GM21717 (cell line): ENCODE results near the gene ADIRF.
"Not testable (repeated sequence)": the region's sequence is repeated elsewhere in the genome, so short reads cannot be mapped to it uniquely, and the experiment has no call there.

Experiments
- ATAC-seq: cut with Tn5 transposase; IDR thresholded peaks from one replicate; pipeline ENCODE4 v1.9.1; 2021; ENCODE audit warnings: mild to moderate bottlenecking, moderate library complexity; ENCODE audit not compliant: unreplicated experiment

The ADIRF gene

DNA sequence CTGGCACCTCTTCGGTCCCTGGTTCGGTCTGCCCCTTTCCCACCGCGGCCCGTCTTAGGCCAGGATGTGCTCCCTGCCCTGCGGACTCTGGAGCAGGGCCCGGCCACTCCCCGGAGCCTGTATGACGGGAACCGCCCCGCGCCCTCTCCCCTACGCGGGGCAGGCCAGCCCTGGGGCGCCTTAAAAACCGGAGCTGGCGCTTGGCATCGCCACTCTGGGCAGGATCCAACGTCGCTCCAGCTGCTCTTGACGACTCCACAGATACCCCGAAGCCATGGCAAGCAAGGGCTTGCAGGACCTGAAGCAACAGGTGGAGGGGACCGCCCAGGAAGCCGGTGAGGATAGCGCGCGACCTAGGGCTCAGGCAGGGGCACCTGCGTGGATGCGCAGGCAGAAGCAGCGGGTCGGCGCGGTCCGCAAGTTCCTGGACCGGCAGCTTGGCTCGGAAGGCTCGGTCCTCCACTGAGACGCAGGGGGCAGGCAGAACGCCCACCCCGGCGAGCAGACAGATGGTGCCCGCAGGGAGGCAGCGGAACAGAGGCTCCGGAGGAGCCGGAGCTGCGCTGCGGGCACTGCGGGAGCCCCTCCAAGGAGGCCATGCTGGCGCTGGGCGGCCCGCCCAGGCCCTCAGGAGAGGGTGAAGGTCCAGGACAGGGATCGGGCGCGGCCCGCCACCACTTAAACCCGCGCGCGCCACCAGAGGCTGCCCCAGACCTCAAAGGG lies at the start of gene ADIRF:
Gene ADIRF (plus strand): TSS at position 212 of the 723 bp plus-strand sequence. CDS start 63 bp downstream, at position 275.
- ATAC-seq, result no peak

DNA sequence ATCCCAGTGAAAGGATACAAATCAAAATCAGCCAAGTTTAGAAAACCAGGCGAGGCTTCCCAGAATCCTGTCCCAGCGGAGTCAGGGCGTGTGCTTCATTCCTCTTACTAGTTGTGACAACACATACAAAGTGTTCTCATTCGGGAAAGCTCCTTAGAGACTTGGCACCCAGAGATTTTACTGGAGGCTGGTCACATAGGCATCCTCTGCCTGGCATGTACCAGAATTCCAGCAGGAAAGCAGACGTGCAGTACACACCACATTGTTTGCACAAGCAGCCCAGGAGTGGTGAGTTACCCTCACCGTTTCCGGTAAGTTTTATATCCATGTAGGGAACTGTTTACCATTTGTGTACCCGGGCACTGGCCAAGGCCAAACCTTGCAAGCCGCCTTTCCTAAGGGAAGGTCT lies 45.7 kb upstream of the ADIRF start:
- ATAC-seq, result no peak

DNA sequence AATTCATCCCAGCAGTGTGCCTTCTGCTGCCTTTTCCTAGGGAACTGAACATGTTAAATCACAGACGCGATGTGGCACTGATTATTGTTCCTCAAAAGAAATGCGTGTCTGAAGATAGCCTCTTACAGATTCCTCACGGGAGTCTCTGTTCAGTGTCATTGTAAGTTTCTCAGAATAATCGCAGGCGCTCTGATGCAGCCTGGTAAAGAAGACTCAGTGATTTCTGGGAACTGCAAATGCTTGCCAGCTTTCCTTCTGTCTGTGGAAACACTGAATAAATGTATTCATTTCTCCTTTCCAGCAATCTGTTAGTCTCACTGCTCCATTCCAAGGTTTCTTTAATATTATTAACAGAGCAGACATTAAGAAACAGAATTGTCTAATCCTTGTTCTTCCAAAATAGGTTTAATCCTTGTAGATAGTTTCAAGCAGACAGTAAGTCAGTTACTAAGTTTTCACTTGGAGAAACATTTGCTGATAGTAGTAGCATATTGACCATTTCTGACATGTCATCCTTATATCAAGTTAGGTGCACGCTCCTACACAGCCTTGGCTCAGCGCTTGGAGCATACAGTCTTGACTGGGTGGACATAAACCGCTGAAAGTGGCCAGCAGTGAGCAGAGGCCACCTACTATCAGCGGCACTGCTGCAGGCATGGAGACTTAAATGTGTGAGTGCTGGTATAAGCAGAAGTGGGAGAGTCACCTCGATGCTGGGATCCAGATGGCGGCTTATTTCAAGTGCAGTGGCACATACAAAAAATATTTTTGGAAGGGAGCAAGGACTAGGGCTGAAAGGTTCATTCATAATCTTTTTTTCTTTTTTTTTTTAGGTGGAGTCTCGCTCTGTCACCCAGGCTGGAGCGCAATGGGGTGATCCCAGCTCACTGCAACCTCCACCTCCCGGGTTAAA lies 38.6 kb upstream of the ADIRF start:
- no peak for ATAC-seq

GRCh38 chr10:86931872-86932271 lies 36.4 kb upstream of the ADIRF start:
- ATAC-seq, result no peak

DNA sequence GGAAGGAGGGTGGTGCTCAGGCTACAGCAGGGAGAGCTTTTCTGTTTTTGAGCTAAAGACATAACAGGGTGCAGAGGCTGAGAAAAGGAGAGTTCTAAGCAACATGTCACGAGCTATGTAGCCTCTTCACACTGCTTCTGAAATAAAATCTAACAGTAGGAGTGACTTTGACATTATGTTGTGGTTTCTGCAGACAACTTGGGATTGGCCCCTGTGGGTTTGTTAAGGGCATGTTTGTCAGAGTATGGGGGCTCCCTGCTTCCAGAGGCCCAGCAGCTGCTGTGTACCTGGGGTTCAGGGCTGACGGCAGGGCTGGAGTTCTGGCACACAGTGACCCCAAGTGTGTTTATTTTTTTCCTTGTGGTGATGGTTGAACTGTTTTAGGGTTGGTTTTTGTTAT lies 35.6 kb upstream of the ADIRF start:
- no peak for ATAC-seq

DNA sequence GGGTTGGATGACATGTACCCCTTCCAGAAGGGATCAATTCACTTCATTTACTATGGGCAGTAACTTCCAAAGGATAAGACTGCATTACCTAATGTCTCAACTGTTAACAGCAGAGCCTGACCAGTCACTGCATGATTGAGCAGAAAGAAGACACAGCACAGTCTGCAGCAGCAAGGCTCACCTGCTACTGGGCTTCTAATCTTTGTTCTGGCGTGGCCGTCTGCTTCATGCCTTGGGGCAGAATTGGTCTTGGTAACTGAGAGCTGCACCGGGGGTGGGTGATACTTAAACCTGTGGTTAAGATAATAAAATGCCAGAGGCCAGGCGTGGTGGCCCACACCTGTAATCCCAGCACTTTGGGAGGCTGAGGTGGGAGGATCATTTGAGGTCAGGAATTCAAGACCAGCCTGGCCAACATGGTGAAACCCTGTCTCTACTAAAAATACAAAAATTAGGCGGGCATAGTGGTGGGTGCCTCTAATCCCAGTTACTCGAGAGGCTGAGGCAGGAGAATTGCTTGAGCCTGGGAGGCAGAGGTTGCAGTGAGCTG lies 34.0 kb upstream of the ADIRF start:
- not testable (repeated sequence) for ATAC-seq

DNA sequence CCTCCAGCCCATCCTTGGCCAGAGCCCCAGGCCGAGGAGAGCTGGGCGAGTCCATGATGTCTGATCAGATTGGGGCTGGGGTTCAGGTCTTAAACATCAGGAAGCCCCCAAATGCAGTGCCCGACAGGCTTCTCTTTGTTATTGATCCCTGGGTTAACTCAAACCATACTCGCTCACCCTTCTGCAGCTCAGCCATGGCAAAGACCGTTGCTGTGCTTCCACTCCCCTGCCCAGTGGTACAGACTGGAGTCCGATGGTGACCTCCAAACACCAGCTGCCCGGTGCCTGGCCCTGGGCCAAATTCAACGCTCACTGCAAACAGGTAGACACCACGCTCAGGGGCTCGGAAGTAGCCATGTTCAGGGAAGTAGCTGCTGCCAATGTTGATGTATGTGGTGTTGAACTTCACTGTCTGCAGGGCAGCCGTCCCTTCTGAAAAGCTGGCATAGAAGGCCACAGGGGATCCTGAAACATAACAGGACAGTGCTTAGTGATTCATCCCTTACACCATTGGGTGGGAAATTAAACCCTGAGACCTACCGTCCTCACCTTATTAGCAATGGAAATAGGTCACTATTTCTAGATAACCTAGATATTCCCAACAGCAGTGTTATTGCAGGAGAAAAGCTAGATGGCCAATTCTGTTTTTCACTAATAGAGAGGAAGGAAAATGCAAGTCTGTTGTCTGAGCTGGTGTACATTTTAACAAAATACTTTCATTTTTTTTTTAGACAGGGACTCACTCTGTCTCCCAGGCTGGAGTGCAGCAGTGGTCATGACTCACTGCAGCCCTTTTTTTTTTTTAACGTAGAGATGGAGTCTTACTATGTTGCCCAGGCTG lies 31.4 kb upstream of the ADIRF start:
- no peak for ATAC-seq

DNA sequence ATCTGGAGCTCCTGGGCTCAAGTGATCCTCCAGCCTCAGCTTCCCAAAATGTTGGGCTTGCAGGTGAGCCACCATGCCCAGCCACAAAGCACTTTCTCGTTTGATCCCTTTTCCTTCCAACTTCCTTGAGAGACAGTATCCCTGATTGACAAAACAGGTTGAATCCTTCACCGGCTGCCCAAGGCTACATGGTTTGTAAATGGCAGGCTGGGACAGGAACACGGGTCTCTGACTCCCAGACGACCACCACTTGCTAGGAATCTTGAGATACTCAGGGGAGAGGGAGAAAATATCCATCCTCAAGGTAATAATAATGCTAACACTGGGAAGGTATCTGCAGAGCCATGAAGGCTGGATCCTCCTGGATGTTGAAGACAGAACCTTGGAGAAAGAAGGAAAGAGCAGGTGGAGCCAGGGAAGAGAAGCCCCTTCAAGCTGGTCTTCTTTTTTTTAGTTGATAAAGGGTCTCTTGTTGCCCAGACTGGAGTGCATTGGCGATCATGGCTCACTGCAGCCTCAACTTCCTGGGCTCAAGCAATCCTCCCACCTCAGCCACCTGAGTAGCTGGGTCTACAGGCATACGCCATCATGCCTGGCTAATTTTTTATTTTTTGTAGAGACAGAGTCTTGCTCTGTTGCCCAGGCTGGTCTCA lies 30.7 kb upstream of the ADIRF start:
- ATAC-seq, result no peak

GRCh38 chr10:86938260-86938659 lies 30.0 kb upstream of the ADIRF start:
- no peak for ATAC-seq

DNA sequence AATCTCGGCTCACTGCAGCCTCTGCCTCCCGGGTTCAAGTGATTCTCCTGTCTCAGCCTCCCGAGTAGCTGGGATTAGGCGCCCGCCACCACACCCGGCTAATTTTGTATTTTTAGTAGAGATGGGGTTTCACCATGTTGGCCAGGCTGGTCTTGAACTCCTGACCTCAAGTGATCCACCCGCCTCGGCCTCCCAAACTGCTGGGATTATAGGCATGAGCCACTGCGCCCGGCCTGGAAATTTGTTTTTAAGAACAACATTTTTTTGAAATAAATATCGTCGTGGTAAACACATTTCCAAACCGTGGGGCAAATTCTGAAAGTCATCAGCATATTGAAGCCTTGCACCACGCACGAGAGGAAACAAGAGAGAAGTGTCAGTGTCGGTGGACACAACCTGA lies 28.2 kb upstream of the ADIRF start:
- ATAC-seq, result not testable (repeated sequence)

- no peak for ATAC-seq
Observed at GRCh38 chr10:86940677-86941076, 27.6 kb upstream of the ADIRF start.

GRCh38 chr10:86941426-86941825 lies 26.9 kb upstream of the ADIRF start:
- no peak for ATAC-seq

DNA sequence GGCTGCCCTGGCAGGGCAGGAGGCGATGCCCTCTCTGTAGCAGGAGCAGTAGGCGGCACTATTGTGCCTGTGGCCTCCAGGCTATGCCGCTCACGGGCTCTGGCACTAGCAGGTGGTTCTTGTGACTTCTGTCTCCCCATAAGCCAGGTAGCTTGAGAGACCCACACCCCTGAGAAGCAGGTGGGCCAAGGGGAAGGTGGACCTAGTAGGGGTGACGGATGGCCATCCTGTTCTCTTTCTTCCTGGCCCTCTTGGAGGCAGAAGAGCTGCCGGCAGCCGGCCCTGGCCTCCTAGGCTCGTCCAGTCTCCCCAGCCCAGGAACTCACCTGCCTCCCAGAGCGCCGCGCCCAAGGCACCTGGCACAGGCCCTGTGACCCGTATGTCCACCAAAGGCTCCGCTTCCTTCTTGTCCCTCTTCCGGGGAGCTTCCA lies 26.3 kb upstream of the ADIRF start:
- ATAC-seq, result no peak

DNA sequence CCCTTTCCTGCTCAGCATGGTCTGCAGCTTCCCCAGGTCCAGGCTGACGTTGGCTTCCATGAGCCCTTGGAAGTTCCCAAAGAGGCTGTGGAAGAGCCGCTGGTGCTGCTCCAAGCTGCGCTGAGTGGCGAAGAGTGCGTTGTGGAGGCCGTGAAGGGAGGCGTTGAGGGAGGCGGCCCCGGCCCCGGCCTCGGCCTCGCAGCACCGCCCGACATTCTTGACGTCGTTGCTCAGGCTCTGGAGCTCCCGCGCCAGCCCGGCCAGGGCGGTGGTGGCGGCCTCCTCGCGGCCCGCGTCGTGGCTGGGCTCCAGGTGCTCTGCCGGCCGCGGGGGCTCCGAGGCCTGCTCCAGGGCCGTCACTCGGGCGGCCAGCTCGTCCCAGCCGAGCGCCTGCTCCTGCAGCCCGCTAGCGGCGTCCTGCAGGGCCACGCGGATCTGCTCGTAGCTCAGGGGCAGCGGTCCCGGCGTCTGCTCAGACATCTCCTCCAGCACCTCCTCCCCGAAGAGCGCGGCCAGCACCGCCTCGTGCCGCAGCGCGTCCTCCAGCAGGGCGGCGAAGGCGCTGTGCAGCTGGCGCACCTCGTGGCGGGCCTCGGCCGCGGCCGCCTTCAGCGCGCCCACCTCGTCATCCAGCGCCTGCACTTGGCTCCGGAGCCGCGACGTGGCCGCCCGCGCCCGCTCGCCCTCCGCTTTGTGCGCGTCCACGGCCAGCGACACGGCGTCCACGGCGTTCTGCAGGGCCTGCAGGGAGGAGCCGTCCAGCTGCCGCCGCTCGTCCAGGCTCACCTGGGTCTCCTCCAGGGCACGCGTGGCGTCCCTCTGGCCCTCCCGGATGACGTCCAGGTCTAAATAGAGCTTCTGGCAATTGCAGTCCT lies 25.6 kb upstream of the ADIRF start:
- ATAC-seq, result no peak

- ATAC-seq, result no peak
Observed at GRCh38 chr10:86943316-86944030, 24.8 kb upstream of the ADIRF start.

DNA sequence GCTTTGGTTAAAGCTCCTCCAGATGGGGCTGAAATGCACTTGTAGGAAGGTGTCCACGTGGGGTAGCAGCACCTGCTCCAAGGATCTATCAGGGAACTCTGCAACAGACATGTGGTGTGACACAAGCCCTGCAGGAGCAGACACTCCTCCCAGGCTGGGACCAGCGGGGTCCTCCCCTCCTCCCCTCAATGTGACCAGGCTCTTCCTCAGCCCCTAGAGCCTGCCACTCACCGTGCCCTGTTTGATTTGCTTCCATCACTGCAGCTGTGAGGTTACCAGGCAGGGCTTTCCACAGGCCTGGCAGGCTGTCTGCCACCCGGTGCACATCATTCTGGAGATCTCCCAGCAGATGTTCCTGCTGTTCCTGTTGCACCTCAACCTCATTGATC lies 24.3 kb upstream of the ADIRF start:
- no peak for ATAC-seq

GRCh38 chr10:86944471-86944870 lies 23.8 kb upstream of the ADIRF start:
- ATAC-seq, result no peak

GRCh38 chr10:86944907-86945306 lies 23.4 kb upstream of the ADIRF start:
- no peak for ATAC-seq
